ENCODE measurements around the gene EXOC3L1.

DNA sequence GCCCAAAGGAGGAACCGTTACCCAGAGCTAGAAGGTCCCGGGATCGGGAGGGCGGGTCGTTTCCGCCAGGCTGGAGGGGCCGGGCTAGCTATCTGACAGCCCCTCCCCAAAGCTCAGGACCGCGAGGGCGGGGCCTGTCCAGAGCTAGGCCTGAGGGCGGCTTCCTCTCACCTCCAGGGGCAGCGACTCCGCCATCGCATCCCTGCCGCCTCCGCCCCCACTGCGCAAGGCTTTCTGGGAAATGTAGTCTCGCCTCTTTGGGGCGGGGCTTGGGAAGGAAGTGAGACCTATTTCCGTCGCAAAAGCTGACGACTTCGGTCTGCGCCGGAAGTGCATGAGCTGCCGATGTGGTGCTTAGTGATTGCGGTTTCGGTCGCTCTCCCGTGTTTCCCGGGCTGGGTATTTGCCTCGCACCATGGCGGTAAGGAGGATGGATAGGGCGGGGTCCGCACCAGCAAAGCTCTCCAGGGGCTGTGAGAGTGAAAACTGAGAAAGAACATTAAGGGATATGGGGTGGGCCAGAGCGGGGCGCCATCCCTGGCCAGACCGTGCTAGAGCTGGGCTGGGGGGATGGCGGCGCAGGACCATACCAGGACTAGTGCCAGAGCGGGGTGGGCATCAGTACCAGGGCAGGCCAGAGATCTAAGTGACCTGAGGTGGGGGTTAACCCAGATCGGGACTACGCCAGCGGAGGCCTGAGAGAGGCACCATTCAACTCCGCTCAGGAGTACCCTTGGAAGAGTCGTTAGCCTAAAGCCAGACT is 37.0 kb upstream of the EXOC3L1 start, which contains the start of gene TMEM208:
- peak; percentile 26 to 83 (median 81) for TF ChIP-seq POLR2A (IDR thresholded peaks at IDR 0.05)
- TF ChIP-seq, protein P1, sequence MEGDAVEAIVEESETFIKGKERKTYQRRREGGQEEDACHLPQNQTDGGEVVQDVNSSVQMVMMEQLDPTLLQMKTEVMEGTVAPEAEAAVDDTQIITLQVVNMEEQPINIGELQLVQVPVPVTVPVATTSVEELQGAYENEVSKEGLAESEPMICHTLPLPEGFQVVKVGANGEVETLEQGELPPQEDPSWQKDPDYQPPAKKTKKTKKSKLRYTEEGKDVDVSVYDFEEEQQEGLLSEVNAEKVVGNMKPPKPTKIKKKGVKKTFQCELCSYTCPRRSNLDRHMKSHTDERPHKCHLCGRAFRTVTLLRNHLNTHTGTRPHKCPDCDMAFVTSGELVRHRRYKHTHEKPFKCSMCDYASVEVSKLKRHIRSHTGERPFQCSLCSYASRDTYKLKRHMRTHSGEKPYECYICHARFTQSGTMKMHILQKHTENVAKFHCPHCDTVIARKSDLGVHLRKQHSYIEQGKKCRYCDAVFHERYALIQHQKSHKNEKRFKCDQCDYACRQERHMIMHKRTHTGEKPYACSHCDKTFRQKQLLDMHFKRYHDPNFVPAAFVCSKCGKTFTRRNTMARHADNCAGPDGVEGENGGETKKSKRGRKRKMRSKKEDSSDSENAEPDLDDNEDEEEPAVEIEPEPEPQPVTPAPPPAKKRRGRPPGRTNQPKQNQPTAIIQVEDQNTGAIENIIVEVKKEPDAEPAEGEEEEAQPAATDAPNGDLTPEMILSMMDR (IDR thresholded peaks at IDR 0.05) = peak in 4 of 7 experiments; percentile 38 to 49 (median 42)
